22Rv1 (cell line): ENCODE measurements around the gene NBEA.

Experiments
- CTCF ChIP-seq: fragments of 450-650 bp; IDR thresholded peaks from 2 replicates; pipeline ENCODE4 v1.5.1; 2017; ENCODE audit warnings: mild to moderate bottlenecking
- ZFX ChIP-seq: fragments of 450-650 bp; IDR thresholded peaks from 2 replicates; pipeline ENCODE4 v1.6.1; 2017; ENCODE audit warnings: antibody characterized with exemption, borderline replicate concordance

GRCh38 chr13:35480346-35480745, 538.3 kb downstream of the NBEA start:
- no peak for TF ChIP-seq CTCF
- TF ChIP-seq ZFX, result no peak
